Lower leg skin (tissue), 3 donors: ENCODE measurements around the gene NMNAT2.

ENCODE experiments used
- CTCF ChIP-seq, 3 donors: fragments of 450-650 bp; IDR thresholded peaks; one replicate each; pipeline ENCODE4 v1.5.1; 2016; ENCODE audit warnings: antibody characterized with exemption in 3 of 3, mild to moderate bottlenecking in 3 of 3, moderate library complexity in 2 of 3
- POLR2A ChIP-seq, 2 donors: fragments of 450-650 bp; IDR thresholded peaks; one replicate each; pipeline ENCODE4 v1.6.1; 2016 to 2017; ENCODE audit warnings: antibody characterized with exemption in 2 of 2, mild to moderate bottlenecking in 1 of 2, moderate library complexity in 1 of 2

GRCh38 chr1:183365676-183366075, 52.5 kb downstream of the NMNAT2 start:
- TF ChIP-seq CTCF (IDR thresholded peaks at IDR 0.05) (no peak), POLR2A (IDR thresholded peaks at IDR 0.05) (no peak)
